HEK293 (cell line): ENCODE results near the gene TRMU.

Experiments
- EGR2 ChIP-seq: fragments of 450-650 bp; formaldehyde crosslinking; IDR thresholded peaks from 2 replicates; pipeline ENCODE4 v1.5.1; 2016; ENCODE audit warnings: low read depth, missing biosample characterization, missing genetic modification characterization
- GLI2 ChIP-seq: fragments of 450-650 bp; formaldehyde crosslinking; IDR thresholded peaks from 2 replicates; pipeline ENCODE4; 2017; ENCODE audit warnings: missing biosample characterization, missing genetic modification characterization, low read depth, borderline replicate concordance
- GLIS1 ChIP-seq: fragments of 450-650 bp; formaldehyde crosslinking; IDR thresholded peaks from 2 replicates; pipeline ENCODE4 v1.5.1; 2016; ENCODE audit warnings: missing biosample characterization, missing genetic modification characterization
- GLIS2 ChIP-seq: fragments of 450-650 bp; formaldehyde crosslinking; IDR thresholded peaks from 2 replicates; pipeline ENCODE4 v1.5.1; 2016; ENCODE audit warnings: missing biosample characterization, missing genetic modification characterization
- MEIS1 ChIP-seq: sonication (generic); formaldehyde crosslinking; IDR thresholded peaks from 2 replicates; pipeline ENCODE4 v1.8.1; 2022; ENCODE audit warnings: missing genetic modification reagents, mild to moderate bottlenecking, borderline replicate concordance
- REPIN1 ChIP-seq: fragments of 450-650 bp; formaldehyde crosslinking; IDR thresholded peaks from 2 replicates; pipeline ENCODE4 v1.5.1; 2017; ENCODE audit warnings: missing biosample characterization, missing genetic modification characterization, low read depth
- SCRT1 ChIP-seq: fragments of 450-650 bp; formaldehyde crosslinking; IDR thresholded peaks from 2 replicates; pipeline ENCODE4 v1.5.1; 2016; ENCODE audit warnings: missing biosample characterization, missing genetic modification characterization, borderline replicate concordance
- WT1 ChIP-seq: fragments of 450-650 bp; formaldehyde crosslinking; IDR thresholded peaks from 2 replicates; pipeline ENCODE4 v1.5.1; 2016; ENCODE audit warnings: missing biosample characterization, missing genetic modification characterization
- ZEB2 ChIP-seq: fragments of 450-650 bp; formaldehyde crosslinking; IDR thresholded peaks from 2 replicates; pipeline ENCODE4 v1.5.1; 2016; ENCODE audit warnings: missing biosample characterization, missing genetic modification characterization
- ZFP37 ChIP-seq: fragments of 450-650 bp; formaldehyde crosslinking; IDR thresholded peaks from 2 replicates; pipeline ENCODE4 v1.5.1; 2016; ENCODE audit warnings: missing biosample characterization, missing genetic modification characterization
- ZNF121 ChIP-seq: fragments of 450-650 bp; formaldehyde crosslinking; IDR thresholded peaks from 2 replicates; pipeline ENCODE4 v1.5.1; 2016; ENCODE audit warnings: missing biosample characterization, missing genetic modification characterization
- ZNF169 ChIP-seq: fragments of 450-650 bp; formaldehyde crosslinking; IDR thresholded peaks from 2 replicates; pipeline ENCODE4 v1.5.1; 2016; ENCODE audit warnings: missing biosample characterization, missing genetic modification characterization
- ZNF221 ChIP-seq: fragments of 450-650 bp; formaldehyde crosslinking; IDR thresholded peaks from 2 replicates; pipeline ENCODE4 v1.5.1; 2017; ENCODE audit warnings: missing biosample characterization, missing genetic modification characterization, borderline replicate concordance
- ZNF292 ChIP-seq: fragments of 450-650 bp; formaldehyde crosslinking; IDR thresholded peaks from 2 replicates; pipeline ENCODE4 v1.5.1; 2016; ENCODE audit warnings: low read depth, missing biosample characterization, missing genetic modification characterization, borderline replicate concordance
- ZNF404 ChIP-seq: fragments of 450-650 bp; formaldehyde crosslinking; IDR thresholded peaks from 2 replicates; pipeline ENCODE4 v1.5.1; 2017; ENCODE audit warnings: missing biosample characterization, missing genetic modification characterization
- ZNF416 ChIP-seq: fragments of 450-650 bp; formaldehyde crosslinking; IDR thresholded peaks from 2 replicates; pipeline ENCODE4 v1.5.1; 2016; ENCODE audit warnings: missing biosample characterization, missing genetic modification characterization
- ZNF473 ChIP-seq: fragments of 450-650 bp; formaldehyde crosslinking; IDR thresholded peaks from 2 replicates; pipeline ENCODE4 v1.5.1; 2017; ENCODE audit warnings: missing biosample characterization, missing genetic modification characterization
- ZNF626 ChIP-seq: fragments of 450-650 bp; sonication (Bioruptor Pico); formaldehyde crosslinking; IDR thresholded peaks from 2 replicates; pipeline ENCODE4 v1.5.1; 2018; ENCODE audit warnings: missing biosample characterization, missing genetic modification characterization, inconsistent platforms
- ZNF660 ChIP-seq: fragments of 450-650 bp; IDR thresholded peaks from 2 replicates; pipeline ENCODE4 v1.5.1; 2018; ENCODE audit warnings: missing biosample characterization, mild to moderate bottlenecking, missing genetic modification characterization
- TF ChIP-seq, protein P1 (sequence below): fragments of 450-650 bp; formaldehyde crosslinking; IDR thresholded peaks from 2 replicates; pipeline ENCODE4 v1.5.1; 2016; ENCODE audit warnings: missing biosample characterization, missing genetic modification characterization
- TF ChIP-seq, protein P2 (sequence below): fragments of 450-650 bp; formaldehyde crosslinking; IDR thresholded peaks from 2 replicates; pipeline ENCODE4 v1.5.1; 2017; ENCODE audit warnings: missing biosample characterization, missing genetic modification characterization
- TF ChIP-seq, protein P3 (sequence below): fragments of 450-650 bp; formaldehyde crosslinking; IDR thresholded peaks from 2 replicates; pipeline ENCODE4 v1.5.1; 2017; ENCODE audit warnings: missing biosample characterization, missing genetic modification characterization
- TF ChIP-seq, protein P4 (sequence below): fragments of 450-650 bp; formaldehyde crosslinking; IDR thresholded peaks from 2 replicates; pipeline ENCODE4 v1.5.1; 2016; ENCODE audit warnings: missing biosample characterization, missing genetic modification characterization
- TF ChIP-seq, protein P5 (sequence below): fragments of 450-650 bp; formaldehyde crosslinking; IDR thresholded peaks from 2 replicates; pipeline ENCODE4 v1.5.1; 2016; ENCODE audit warnings: missing biosample characterization, missing genetic modification characterization

TRMU gene

GRCh38 chr22:46355369-46355995 lies 20.0 kb downstream of the TRMU start (continued):
- TF ChIP-seq, protein P1, sequence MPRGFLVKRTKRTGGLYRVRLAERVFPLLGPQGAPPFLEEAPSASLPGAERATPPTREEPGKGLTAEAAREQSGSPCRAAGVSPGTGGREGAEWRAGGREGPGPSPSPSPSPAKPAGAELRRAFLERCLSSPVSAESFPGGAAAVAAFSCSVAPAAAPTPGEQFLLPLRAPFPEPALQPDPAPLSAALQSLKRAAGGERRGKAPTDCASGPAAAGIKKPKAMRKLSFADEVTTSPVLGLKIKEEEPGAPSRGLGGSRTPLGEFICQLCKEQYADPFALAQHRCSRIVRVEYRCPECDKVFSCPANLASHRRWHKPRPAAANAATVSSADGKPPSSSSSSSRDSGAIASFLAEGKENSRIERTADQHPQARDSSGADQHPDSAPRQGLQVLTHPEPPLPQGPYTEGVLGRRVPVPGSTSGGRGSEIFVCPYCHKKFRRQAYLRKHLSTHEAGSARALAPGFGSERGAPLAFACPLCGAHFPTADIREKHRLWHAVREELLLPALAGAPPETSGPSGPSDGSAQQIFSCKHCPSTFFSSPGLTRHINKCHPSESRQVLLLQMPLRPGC (tag by site-specific recombination): no peak
- TF ChIP-seq ZEB2 (tag by site-specific recombination) (no peak), ZNF169 (tag by site-specific recombination) (no peak), REPIN1 (no peak), ZFP37 (tag by site-specific recombination) (no peak), MEIS1 (CRISPR knock-in tag) (no peak), ZNF473 (tag by site-specific recombination) (no peak), ZNF626 (tag by site-specific recombination) (no peak), GLI2 (tag by site-specific recombination) (no peak), WT1 (no peak), EGR2 (tag by site-specific recombination) (no peak), ZNF221 (no peak), ZNF660 (tag by site-specific recombination) (no peak), ZNF416 (tag by site-specific recombination) (no peak), GLIS1 (tag by site-specific recombination) (peak; percentile 21; the same call in 1 of the 2 replicates), ZNF292 (no peak), GLIS2 (tag by site-specific recombination) (no peak), SCRT1 (tag by site-specific recombination) (no peak), ZNF404 (tag by site-specific recombination) (no peak), ZNF121 (tag by site-specific recombination) (peak; percentile 68; the same call in 1 of the 2 replicates)
- TF ChIP-seq, protein P2, sequence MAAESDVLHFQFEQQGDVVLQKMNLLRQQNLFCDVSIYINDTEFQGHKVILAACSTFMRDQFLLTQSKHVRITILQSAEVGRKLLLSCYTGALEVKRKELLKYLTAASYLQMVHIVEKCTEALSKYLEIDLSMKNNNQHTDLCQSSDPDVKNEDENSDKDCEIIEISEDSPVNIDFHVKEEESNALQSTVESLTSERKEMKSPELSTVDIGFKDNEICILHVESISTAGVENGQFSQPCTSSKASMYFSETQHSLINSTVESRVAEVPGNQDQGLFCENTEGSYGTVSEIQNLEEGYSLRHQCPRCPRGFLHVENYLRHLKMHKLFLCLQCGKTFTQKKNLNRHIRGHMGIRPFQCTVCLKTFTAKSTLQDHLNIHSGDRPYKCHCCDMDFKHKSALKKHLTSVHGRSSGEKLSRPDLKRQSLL (tag by site-specific recombination): 0 out of 2 replicates have a peak, but pooled peaks have one; percentile 39
- TF ChIP-seq, protein P3, sequence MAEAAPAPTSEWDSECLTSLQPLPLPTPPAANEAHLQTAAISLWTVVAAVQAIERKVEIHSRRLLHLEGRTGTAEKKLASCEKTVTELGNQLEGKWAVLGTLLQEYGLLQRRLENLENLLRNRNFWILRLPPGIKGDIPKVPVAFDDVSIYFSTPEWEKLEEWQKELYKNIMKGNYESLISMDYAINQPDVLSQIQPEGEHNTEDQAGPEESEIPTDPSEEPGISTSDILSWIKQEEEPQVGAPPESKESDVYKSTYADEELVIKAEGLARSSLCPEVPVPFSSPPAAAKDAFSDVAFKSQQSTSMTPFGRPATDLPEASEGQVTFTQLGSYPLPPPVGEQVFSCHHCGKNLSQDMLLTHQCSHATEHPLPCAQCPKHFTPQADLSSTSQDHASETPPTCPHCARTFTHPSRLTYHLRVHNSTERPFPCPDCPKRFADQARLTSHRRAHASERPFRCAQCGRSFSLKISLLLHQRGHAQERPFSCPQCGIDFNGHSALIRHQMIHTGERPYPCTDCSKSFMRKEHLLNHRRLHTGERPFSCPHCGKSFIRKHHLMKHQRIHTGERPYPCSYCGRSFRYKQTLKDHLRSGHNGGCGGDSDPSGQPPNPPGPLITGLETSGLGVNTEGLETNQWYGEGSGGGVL (tag by site-specific recombination): no peak
- TF ChIP-seq, protein P4, sequence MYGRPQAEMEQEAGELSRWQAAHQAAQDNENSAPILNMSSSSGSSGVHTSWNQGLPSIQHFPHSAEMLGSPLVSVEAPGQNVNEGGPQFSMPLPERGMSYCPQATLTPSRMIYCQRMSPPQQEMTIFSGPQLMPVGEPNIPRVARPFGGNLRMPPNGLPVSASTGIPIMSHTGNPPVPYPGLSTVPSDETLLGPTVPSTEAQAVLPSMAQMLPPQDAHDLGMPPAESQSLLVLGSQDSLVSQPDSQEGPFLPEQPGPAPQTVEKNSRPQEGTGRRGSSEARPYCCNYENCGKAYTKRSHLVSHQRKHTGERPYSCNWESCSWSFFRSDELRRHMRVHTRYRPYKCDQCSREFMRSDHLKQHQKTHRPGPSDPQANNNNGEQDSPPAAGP (tag by site-specific recombination): 0 out of 2 replicates have a peak, but pooled peaks have one; percentile 35
- TF ChIP-seq, protein P5, sequence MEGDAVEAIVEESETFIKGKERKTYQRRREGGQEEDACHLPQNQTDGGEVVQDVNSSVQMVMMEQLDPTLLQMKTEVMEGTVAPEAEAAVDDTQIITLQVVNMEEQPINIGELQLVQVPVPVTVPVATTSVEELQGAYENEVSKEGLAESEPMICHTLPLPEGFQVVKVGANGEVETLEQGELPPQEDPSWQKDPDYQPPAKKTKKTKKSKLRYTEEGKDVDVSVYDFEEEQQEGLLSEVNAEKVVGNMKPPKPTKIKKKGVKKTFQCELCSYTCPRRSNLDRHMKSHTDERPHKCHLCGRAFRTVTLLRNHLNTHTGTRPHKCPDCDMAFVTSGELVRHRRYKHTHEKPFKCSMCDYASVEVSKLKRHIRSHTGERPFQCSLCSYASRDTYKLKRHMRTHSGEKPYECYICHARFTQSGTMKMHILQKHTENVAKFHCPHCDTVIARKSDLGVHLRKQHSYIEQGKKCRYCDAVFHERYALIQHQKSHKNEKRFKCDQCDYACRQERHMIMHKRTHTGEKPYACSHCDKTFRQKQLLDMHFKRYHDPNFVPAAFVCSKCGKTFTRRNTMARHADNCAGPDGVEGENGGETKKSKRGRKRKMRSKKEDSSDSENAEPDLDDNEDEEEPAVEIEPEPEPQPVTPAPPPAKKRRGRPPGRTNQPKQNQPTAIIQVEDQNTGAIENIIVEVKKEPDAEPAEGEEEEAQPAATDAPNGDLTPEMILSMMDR (tag by site-specific recombination): peak; percentile 82
